ENCODE measurements around the gene SSNA1.

Gene SSNA1

DNA sequence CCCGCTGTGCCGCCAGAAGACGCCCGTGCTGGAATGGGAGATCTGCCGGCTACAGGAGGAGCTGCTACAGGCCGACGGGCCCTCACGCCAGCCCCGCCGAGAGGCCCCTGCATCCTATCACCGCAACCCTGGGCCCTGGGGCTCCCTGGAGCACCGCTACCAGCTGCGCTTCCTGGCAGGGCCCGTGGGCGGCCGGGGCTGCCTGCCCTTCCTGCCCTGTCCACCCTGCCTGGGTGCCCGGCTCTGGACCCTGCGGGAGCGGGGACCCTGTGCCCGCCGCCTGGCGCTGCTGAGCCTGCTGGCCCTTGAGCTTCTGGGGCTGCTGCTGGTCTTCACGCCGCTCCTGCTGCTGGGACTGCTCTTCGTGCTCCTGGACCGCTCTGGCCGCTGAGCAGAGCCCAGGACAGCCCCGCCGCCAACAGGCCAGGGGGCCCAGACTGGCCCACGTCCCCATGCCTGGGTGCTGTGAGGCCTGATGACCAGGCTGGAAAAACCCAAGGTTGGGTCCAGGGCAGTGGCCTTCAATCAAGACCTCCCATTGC, 29.8 kb downstream of the SSNA1 start:
- DNase-seq (ENCODE audit: extremely low read depth in 1 of 2, low read depth in 1 of 2): no peak

DNA sequence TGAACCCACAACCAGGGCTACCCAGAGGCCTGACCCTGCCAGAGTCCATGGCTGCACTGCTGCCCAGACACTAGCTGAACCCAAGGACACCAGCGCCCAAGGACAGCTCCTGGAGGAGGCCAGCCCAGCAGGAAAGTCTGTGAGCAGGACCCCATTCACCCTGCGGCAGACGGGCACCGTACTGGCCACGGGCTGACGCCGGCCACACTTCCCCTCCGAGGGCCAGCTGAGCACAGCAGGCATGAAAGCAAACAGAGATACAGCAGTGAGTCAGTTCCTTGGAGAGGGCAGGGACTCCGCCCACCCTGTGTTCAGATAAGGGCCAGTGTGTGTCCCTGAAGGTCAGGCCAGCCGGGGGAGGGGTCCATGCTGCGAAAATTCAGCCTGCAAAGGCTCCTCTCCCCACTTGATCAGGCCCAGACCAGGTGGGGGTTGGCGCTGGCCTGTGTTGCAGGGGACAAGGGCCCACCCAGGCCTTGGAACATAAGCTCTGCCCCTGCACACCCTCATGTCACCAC, 30.3 kb downstream of the SSNA1 start:
- DNase-seq (ENCODE audit: extremely low read depth in 1 of 2, low read depth in 1 of 2): no peak

DNA sequence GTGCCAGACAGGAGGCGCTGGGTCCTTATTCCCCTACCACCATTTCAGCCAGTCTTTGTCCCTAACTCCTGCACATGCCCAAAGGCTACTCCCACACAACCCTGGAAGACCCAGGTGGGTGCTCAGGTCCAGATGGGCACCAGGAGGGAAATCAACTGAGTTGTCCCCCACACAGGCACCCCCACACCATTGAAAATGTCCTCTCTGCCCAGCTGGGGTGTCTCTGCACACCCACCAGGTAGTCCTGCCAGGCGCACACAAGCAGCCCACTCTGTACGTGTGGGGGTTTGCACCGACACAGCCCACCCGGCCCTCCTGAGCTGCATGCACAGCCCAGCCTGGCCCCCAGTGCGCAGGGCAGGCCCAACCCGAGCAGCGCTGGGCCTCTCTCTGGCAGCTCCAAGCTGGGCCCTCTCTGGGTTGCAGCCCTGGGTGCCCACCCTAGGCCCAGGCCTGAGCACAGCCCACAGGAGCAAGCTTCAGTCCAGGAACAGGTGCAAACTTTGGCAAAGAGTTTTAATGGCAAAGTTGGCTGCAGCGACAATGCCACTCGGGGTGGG, 31.4 kb downstream of the SSNA1 start:
- DNase-seq (ENCODE audit: extremely low read depth in 1 of 2, low read depth in 1 of 2): no peak

GRCh38 chr9:137220317-137221094, 32.0 kb downstream of the SSNA1 start:
- DNase-seq (ENCODE audit: extremely low read depth in 1 of 2, low read depth in 1 of 2): no peak

GRCh38 chr9:137221095-137221505, 32.6 kb downstream of the SSNA1 start:
- no peak for DNase-seq (ENCODE audit: extremely low read depth in 1 of 2, low read depth in 1 of 2)

DNA sequence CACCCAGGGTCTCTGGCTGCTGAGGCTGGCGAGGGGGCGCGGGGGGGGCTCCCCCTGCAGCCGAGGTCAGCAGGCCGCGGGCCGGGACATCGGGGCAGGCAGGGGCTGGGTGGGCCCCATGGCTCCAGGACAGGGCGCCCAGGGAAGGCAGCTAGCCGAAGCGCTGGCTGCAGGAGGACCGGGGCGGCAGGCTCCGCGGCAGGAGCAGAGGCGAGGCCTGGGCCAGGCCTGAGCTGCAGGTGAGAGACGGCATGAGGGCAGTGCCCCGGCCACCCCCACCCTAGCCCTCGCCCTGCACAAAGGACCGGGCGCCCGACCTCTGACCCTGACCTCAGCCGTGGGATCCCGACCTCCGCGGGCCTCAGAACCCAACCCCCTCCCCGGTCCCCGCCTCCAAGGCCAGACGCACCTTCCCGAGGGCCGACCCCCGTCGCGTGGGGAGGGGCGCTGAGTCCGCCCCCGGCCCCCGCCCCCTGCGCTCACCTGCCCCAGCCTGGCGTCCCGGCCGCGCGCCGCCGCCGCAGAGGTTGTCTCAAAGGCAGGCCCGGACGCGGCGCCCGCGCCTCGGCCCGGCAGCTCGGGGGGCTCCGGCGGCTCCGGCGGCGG, 33.1 kb downstream of the SSNA1 start:
- no peak for DNase-seq (ENCODE audit: extremely low read depth in 1 of 2, low read depth in 1 of 2)

GRCh38 chr9:137222190-137223077, 34.0 kb downstream of the SSNA1 start, which contains the start of gene RNF208:
Gene RNF208 (minus strand): TSS chr9:137222240. CDS start chr9:137221212, 1,028 bp downstream.
- no peak for DNase-seq (ENCODE audit: extremely low read depth in 1 of 2, low read depth in 1 of 2)

DNA sequence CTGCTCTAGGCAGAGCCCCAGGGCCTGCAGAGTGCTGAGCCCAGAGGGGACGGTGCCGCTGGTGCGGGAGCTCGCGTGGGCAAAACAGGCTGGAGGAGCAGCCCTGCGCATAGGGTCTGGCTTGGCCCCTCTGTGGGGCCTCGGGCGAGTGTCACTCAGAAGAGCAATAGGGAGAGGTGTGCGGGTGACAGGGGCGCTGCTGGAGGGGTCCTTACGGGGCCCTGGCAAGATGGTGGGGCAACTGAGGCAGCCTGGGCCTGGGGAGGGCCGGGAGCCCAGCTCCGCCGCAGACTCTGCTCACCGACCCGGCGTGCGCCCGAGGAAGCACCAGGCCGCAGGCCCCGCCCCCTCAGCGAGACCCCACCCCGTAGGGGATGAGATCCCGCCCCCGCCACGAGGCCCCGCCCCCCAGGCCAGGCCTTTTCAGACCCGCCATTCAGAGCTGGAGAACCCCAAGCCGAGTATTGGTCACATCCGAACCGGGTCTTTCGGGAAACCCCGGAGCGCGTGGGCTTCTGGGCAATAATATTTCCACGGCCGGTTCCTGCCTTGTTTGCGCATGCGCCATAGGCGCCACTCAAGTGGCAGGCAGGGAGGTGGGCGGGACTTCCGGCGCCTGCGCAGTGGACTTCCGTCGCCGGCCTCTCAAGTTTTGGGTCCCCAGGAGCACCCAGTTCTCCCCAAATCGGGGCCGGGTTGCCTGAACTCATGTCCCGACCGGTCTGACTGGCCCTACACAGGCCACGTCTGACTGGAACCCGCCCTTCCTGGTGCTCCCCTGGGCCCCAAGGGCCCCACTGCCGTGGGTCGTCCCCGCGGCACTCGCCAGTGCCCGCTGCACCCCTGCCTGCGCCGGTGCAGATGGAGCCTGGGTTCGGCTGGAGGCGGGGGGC, 34.8 kb downstream of the SSNA1 start:
- peak; percentile 94 to 97 for DNase-seq (ENCODE audit: extremely low read depth in 1 of 2, low read depth in 1 of 2)

DNA sequence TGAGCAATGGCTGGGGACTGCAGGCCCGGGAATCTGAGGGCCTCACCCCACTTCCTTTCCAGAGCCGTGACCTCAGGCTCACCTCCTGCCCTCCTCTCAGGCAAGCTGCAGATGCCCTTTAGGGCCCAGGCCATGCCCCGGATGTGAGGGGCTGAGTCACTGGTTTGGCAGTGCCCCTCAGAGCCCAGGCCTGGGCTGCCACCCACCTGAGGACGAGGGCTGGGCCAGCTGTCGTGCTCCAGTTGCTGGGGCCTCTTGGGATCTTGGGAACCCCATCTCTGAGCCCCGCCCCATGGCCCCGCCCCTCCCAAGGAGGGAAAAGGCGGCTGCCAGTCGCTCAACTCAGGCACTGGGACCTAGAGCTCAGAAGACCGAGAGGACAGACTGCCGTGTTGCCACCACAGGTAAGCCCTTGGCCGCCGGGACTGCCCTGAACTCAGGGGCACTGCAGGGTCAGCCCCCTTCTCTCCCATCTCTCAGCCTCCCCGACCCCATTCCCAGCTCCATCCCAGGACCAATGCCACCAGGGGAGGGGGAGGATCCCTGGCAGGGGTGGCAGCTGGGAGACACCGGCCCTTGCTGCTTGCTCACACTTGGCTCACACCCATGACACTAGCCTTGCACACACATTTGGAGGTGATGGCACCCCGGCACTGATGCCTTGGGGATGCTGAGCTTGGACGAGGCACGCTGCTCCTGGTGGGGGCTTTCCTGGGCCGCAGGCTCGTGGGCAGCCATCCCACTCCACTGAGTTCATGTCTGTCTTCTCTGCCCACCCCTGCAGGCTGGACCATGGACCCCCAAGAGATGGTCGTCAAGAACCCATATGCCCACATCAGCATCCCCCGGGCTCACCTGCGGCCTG, 36.6 kb downstream of the SSNA1 start, which contains the start of gene CYSRT1:
Gene CYSRT1, plus strand, starts transcription at position 345 of the 865 bp plus-strand sequence. Its CDS starts 448 bp downstream, at position 793.
- DNase-seq (ENCODE audit: extremely low read depth in 1 of 2, low read depth in 1 of 2): no peak

GRCh38 chr9:137225699-137226331, 37.3 kb downstream of the SSNA1 start:
- no peak for DNase-seq (ENCODE audit: extremely low read depth in 1 of 2, low read depth in 1 of 2)

GRCh38 chr9:137226338-137227053, 38.0 kb downstream of the SSNA1 start:
- DNase-seq (ENCODE audit: extremely low read depth in 1 of 2, low read depth in 1 of 2): no peak

DNA sequence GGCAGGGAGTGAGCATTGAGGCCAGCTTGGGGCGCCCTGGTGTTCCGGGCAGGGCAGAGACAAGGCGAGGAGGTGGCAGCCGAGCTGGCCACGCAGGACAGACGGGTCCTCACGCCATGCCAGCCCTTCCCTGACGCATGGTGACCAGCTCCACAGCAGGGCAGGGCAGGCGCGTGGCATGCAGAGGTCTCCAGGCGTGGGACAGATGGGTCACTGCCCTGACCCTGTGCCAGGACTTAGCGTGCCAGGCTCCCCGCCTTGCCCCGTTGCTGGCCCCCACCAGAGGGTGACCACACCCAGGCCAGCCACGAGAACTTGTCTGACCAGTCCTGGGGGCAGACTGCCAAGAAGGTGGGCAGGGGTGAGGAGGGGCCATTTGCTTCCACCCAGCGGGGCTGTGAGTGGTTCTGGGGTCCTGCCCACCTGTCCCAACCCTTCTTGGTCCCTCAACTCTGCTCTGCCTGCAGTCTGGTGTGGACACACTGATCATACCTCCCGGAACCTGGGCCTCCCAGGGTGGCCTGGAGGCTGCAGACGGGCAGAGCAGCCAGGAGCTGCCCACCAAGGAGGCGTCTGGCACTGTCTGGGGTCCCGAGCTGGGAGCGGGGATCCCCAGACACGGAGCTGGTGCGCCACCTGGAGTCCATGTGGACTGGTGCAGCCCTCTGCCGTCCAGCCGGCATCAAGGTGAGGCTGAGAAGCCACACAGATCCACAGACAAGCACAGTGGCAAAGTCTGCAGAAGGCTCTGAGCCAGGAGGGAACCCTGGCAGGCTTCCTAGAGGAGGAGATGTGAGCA, 38.8 kb downstream of the SSNA1 start, which contains the start of gene RNF224:
Gene RNF224, plus strand, starts transcription at position 449 of the 799 bp plus-strand sequence. CDS start 834 bp downstream, outside the sequence.
- peak; percentile 61 to 74 for DNase-seq (ENCODE audit: extremely low read depth in 1 of 2, low read depth in 1 of 2)

GRCh38 chr9:137227853-137228505, 39.5 kb downstream of the SSNA1 start:
- DNase-seq (ENCODE audit: extremely low read depth in 1 of 2, low read depth in 1 of 2): no peak

GRCh38 chr9:137228506-137228967, 40.1 kb downstream of the SSNA1 start:
- no peak for DNase-seq (ENCODE audit: extremely low read depth in 1 of 2, low read depth in 1 of 2)

DNA sequence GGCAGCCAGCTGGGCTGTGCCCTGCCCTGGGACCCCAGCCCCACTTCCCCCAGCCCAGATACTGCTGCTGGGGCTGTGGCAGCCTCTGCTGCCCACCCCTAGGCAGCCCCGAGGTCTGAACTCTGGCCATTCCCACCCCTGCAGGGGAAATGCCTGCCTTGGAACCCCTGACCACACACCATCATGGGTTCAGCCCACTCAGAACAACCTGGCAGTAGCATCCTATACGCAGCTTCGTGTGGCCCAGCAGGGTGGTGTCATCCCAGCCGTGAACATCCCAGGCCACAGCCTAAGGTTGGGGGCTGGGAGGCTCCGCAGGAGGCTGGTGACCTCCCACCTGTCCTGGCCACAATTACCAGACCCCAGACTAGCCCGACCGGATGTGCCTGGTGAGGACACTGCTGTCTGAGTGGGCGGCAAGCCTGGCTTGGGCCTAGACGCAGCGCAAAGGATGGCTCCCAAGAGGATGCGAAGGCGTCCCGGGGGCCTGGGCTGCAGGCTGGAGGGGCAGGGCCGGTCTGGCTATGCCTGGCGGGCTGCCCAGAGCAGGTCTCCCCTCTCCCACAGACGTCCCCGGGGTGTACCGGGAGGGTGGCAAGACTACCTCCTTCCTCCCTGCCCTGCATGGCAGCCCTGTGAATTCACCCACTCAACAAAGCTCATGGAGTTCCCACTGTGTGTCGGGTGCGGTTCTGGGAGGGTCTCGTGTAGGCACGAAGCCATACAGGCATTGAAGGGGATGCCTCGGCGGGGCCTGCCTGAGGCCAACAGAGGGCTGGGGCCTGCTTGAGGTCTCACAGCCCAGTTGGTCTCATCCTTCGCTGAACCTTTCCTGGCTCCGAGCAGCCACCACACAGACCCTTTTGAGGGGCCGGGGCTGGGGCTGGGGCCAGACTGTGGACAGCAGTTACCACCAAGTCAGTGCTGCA, 40.8 kb downstream of the SSNA1 start:
- no peak for DNase-seq (ENCODE audit: extremely low read depth in 1 of 2, low read depth in 1 of 2)
